Gastroesophageal sphincter (tissue), 3 donors: Measurements from ENCODE around the gene ZFYVE27.

Source experiments
- CTCF ChIP-seq, 4 experiments: fragments of 200-600 bp in 2 of 4; fragments of 450-650 bp in 2 of 4; sonication (generic) in 1 of 4; IDR thresholded peaks; one replicate each; pipeline ENCODE4 v1.5.1; 2017 to 2019; ENCODE audit warnings: antibody characterized with exemption in 4 of 4, mild to moderate bottlenecking in 2 of 4, moderate library complexity in 2 of 4
- POLR2A ChIP-seq, 2 donors: fragments of 450-650 bp; IDR thresholded peaks; one replicate each; pipeline ENCODE4 v1.6.1; 2017; ENCODE audit warnings: antibody characterized with exemption in 2 of 2, mild to moderate bottlenecking in 2 of 2, moderate library complexity in 1 of 2
- POLR2AphosphoS5 ChIP-seq: sonication (generic); formaldehyde crosslinking; IDR thresholded peaks from one replicate; pipeline ENCODE4 v1.6.1; 2017; ENCODE audit warnings: antibody characterized with exemption

- TF ChIP-seq CTCF (IDR thresholded peaks at IDR 0.05) (no peak), POLR2A (IDR thresholded peaks at IDR 0.05) (no peak), POLR2AphosphoS5 (no peak)
Observed at GRCh38 chr10:97704341-97704740, 32.6 kb upstream of the ZFYVE27 start.
